Measurements from ENCODE around the gene DNAAF5.

GRCh38 chr7:757741-758163, 31.3 kb downstream of the DNAAF5 start:
- no peak for TF ChIP-seq POLR2A (IDR thresholded peaks at IDR 0.05; ENCODE audit: low read depth, low read length)
- no peak for TF ChIP-seq CHD1 (IDR thresholded peaks at IDR 0.05; ENCODE audit: low read depth, low read length)
- TF ChIP-seq CTCF (conservative IDR thresholded peaks at IDR 0.05; ENCODE audit: low read depth, low read length), result no peak
- no peak for TF ChIP-seq FOS (IDR thresholded peaks at IDR 0.05; ENCODE audit: low read depth, low read length)
- TF ChIP-seq RFX5 (IDR thresholded peaks at IDR 0.05; ENCODE audit: low read depth, low read length), result no peak
- TF ChIP-seq, protein P1, sequence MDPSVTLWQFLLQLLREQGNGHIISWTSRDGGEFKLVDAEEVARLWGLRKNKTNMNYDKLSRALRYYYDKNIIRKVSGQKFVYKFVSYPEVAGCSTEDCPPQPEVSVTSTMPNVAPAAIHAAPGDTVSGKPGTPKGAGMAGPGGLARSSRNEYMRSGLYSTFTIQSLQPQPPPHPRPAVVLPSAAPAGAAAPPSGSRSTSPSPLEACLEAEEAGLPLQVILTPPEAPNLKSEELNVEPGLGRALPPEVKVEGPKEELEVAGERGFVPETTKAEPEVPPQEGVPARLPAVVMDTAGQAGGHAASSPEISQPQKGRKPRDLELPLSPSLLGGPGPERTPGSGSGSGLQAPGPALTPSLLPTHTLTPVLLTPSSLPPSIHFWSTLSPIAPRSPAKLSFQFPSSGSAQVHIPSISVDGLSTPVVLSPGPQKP (IDR thresholded peaks at IDR 0.05; ENCODE audit: borderline replicate concordance, low read depth, low read length), result no peak
- TF ChIP-seq BHLHE40 (IDR thresholded peaks at IDR 0.05; ENCODE audit: low read depth, low read length), result no peak
- no peak for TF ChIP-seq MAFK (IDR thresholded peaks at IDR 0.05; ENCODE audit: low read depth, low read length)
- TF ChIP-seq USF2 (IDR thresholded peaks at IDR 0.05; ENCODE audit: low read depth, low read length), result no peak
- no peak for TF ChIP-seq SMC3 (IDR thresholded peaks at IDR 0.05; ENCODE audit: low read depth, low read length)
- no peak for TF ChIP-seq MXI1 (IDR thresholded peaks at IDR 0.05; ENCODE audit: borderline replicate concordance, low read depth, low read length)
- TF ChIP-seq NFE2L2 (IDR thresholded peaks at IDR 0.05; ENCODE audit: low read depth, low read length), result no peak
- no peak for TF ChIP-seq RCOR1 (IDR thresholded peaks at IDR 0.05; ENCODE audit: insufficient replicate concordance, low read length)
- no peak for TF ChIP-seq RAD21 (IDR thresholded peaks at IDR 0.05; ENCODE audit: low read length)
